HepG2 (cell line): ENCODE measurements around the gene COQ7. TPM values are rescaled to one million over a fixed set of nuclear protein-coding genes. Genes with fewer than 3 reads are reported as not detected.

Experiments used
- ATF2 ChIP-seq: sonication (generic); formaldehyde crosslinking; IDR thresholded peaks from 2 replicates; pipeline ENCODE4 v1.4.0; 2020; ENCODE audit warnings: missing genetic modification reagents
- HDAC1 ChIP-seq: sonication (generic); formaldehyde crosslinking; IDR thresholded peaks from 2 replicates; pipeline ENCODE4 v1.5.1; 2020; ENCODE audit warnings: mild to moderate bottlenecking, missing genetic modification reagents
- IRF9 ChIP-seq: sonication (generic); formaldehyde crosslinking; IDR thresholded peaks from 2 replicates; pipeline ENCODE4 v1.8.0; 2022; ENCODE audit warnings: missing genetic modification reagents, mild to moderate bottlenecking, borderline replicate concordance
- KMT2B ChIP-seq: IDR thresholded peaks from 2 replicates; pipeline ENCODE4 v1.6.1; 2016; ENCODE audit warnings: missing genetic modification reagents, missing compliant biosample characterization
- PRDM10 ChIP-seq: sonication (generic); formaldehyde crosslinking; IDR thresholded peaks from 2 replicates; pipeline ENCODE4 v1.4.0; 2020; ENCODE audit warnings: low read depth, missing genetic modification reagents
- PRDM15 ChIP-seq: sonication (generic); formaldehyde crosslinking; IDR thresholded peaks from 2 replicates; pipeline ENCODE4 v1.4.0; 2020; ENCODE audit warnings: missing genetic modification reagents
- RFX5 ChIP-seq: IDR thresholded peaks from 2 replicates; pipeline ENCODE4 v1.6.1; 2011; ENCODE audit warnings: low read depth, low read length, improper control_type of control experiment
- SAP130 ChIP-seq: IDR thresholded peaks from 2 replicates; pipeline ENCODE4 v1.6.1; 2016; ENCODE audit warnings: low read depth
- TRAFD1 ChIP-seq: sonication (generic); formaldehyde crosslinking; IDR thresholded peaks from 2 replicates; pipeline ENCODE4 v1.5.1; 2020; ENCODE audit warnings: missing genetic modification reagents, mild to moderate bottlenecking, borderline replicate concordance
- ZBTB3 ChIP-seq: sonication (generic); formaldehyde crosslinking; IDR thresholded peaks from 2 replicates; pipeline ENCODE4 v1.4.0; 2020; ENCODE audit warnings: low read depth, mild to moderate bottlenecking, moderate library complexity, missing genetic modification reagents, borderline replicate concordance
- ZFP41 ChIP-seq: sonication (generic); formaldehyde crosslinking; IDR thresholded peaks from 2 replicates; pipeline ENCODE4 v1.4.0; 2020; ENCODE audit warnings: mild to moderate bottlenecking, missing genetic modification reagents, borderline replicate concordance
- ZNF691 ChIP-seq: sonication (generic); formaldehyde crosslinking; IDR thresholded peaks from 2 replicates; pipeline ENCODE4 v1.4.0; 2020; ENCODE audit warnings: missing genetic modification reagents, low read depth, mild to moderate bottlenecking, borderline replicate concordance
- ZNF768 ChIP-seq: sonication (generic); formaldehyde crosslinking; IDR thresholded peaks from 2 replicates; pipeline ENCODE4 v1.4.0; 2020; ENCODE audit warnings: missing genetic modification reagents
- ZNF878 ChIP-seq: sonication (generic); formaldehyde crosslinking; IDR thresholded peaks from 2 replicates; pipeline ENCODE4 v1.8.1; 2023; ENCODE audit warnings: mild to moderate bottlenecking, missing genetic modification reagents, moderate library complexity
- polyA plus RNA-seq, 8 experiments: library from polyadenylated mRNA; depleted of rRNA in 3 of 8; stranded (reverse) in 7 of 8; unstranded in 1 of 8; fragments of >200 nt; fragmentation: Illumina TruSeq in 4 of 8; extraction: Trizol in 4 of 8; gene quantifications; 2 replicates each; pipeline versions ENCODE4 v1.2.1 to v1.2.3, GENCODE V29; 2011 to 2016; ENCODE audit warnings: low read depth in 4 of 8, missing spikeins in 1 of 8, mixed read lengths in 1 of 8; ENCODE audit not compliant: insufficient read depth in 1 of 8
- total RNA-seq, 5 experiments: library from RNA; depleted of rRNA; stranded (reverse); fragments of >200 nt; fragmentation: Illumina TruSeq; extraction: Trizol; gene quantifications; 2 replicates each; pipeline ENCODE4 v1.2.3, GENCODE V29; 2016; ENCODE audit warnings: low read depth in 1 of 5

Gene COQ7
- total and polyA plus RNA-seq, 2 of the 13 experiments (the other 11 are each of a cell fraction or from before 2014, with no cell fraction given), result 20.1 to 45.7 TPM

GRCh38 chr16:19108409-19109287 is 41.2 kb downstream of the COQ7 start (continued):
- no peak for TF ChIP-seq PRDM10 (CRISPR knock-in tag)
- TF ChIP-seq HDAC1 (CRISPR knock-in tag), result 0 out of 2 replicates have a peak, but pooled peaks have one; percentile 14
- TF ChIP-seq RFX5, result peak; percentile 84
- TF ChIP-seq ATF2 (CRISPR knock-in tag), result peak; percentile 93; the same call in 1 of the 2 replicates
- peak; percentile 81 for TF ChIP-seq SAP130
- 0 out of 2 replicates have a peak, but pooled peaks have one; percentile 18 for TF ChIP-seq ZBTB3
- TF ChIP-seq KMT2B, result no peak; the same call in 1 of the 2 replicates
- 0 out of 2 replicates have a peak, but pooled peaks have one; percentile 46 for TF ChIP-seq PRDM15 (CRISPR knock-in tag)
- no peak for TF ChIP-seq TRAFD1 (CRISPR knock-in tag)
- TF ChIP-seq IRF9, result no peak; the same call in 1 of the 2 replicates
- no peak for TF ChIP-seq ZNF768 (CRISPR knock-in tag)
- TF ChIP-seq ZNF878, result no peak
- TF ChIP-seq ZNF691 (CRISPR knock-in tag), result no peak
- TF ChIP-seq ZFP41, result no peak
